ENCODE data around the gene TRIM26.

The TRIM26 gene

GRCh38 chr6:30207619-30208295, 5.4 kb downstream of the TRIM26 start:
- DNase-seq: no peak

GRCh38 chr6:30206799-30207618, 6.2 kb downstream of the TRIM26 start:
- DNase-seq: no peak

- no peak for DNase-seq
Measured at GRCh38 chr6:30206152-30206551, 7.1 kb downstream of the TRIM26 start.

- no peak for DNase-seq
Measured at GRCh38 chr6:30204116-30204515, 9.1 kb downstream of the TRIM26 start.

GRCh38 chr6:30202366-30202765, 10.8 kb downstream of the TRIM26 start:
- DNase-seq: no peak

- DNase-seq: no peak
Measured at GRCh38 chr6:30200551-30201281, 12.5 kb downstream of the TRIM26 start.

- DNase-seq: no peak
Measured at GRCh38 chr6:30198166-30199084, 14.8 kb downstream of the TRIM26 start.

GRCh38 chr6:30196376-30196775, 16.8 kb downstream of the TRIM26 start:
- no peak for DNase-seq

GRCh38 chr6:30195951-30196350, 17.3 kb downstream of the TRIM26 start:
- DNase-seq: no peak

- no peak for DNase-seq
Measured at GRCh38 chr6:30194797-30195690, 18.2 kb downstream of the TRIM26 start.

GRCh38 chr6:30192076-30192475, 21.1 kb downstream of the TRIM26 start:
- DNase-seq: no peak

GRCh38 chr6:30188541-30188940, 24.7 kb downstream of the TRIM26 start:
- DNase-seq: no peak

- no peak for DNase-seq
Measured at GRCh38 chr6:30185846-30186484, 27.2 kb downstream of the TRIM26 start.

- DNase-seq: no peak
Measured at GRCh38 chr6:30184417-30185031, 28.7 kb downstream of the TRIM26 start.

GRCh38 chr6:30180145-30180544, 33.1 kb downstream of the TRIM26 start:
- DNase-seq: no peak

GRCh38 chr6:30178837-30179236, 34.4 kb downstream of the TRIM26 start:
- DNase-seq: no peak

- DNase-seq: no peak
Measured at GRCh38 chr6:30175765-30176164, 37.4 kb downstream of the TRIM26 start.

GRCh38 chr6:30172681-30173080, 40.5 kb downstream of the TRIM26 start:
- DNase-seq: no peak

GRCh38 chr6:30171677-30172471, 41.3 kb downstream of the TRIM26 start:
- peak in 2 of 3 experiments; percentile 10 to 35 for DNase-seq

Data from NCI-H1417 (cell line).